H9 (cell line): Measurements from ENCODE around the gene C19orf73. TPM values are rescaled to one million over a fixed set of nuclear protein-coding genes. Genes with fewer than 3 reads are reported as not detected.
"Not testable (repeated sequence)": the region's sequence is repeated elsewhere in the genome, so short reads cannot be mapped to it uniquely, and the experiment has no call there.

ENCODE experiments used
- DNase-seq: peaks from one replicate; pipeline ENCODE4 v3.0.0-alpha.2; 2017
- H2AFZ ChIP-seq: one replicate; pipeline ENCODE4 v1.6.1; 2013; ENCODE audit warnings: mild to moderate bottlenecking, low read length, control low read depth, moderate library complexity
- H2AK5ac ChIP-seq: 2 replicates; pipeline ENCODE4 v1.6.1; 2013; ENCODE audit warnings: low read length, control low read depth, mixed read lengths; ENCODE audit not compliant: insufficient read length
- H2BK120ac ChIP-seq: one replicate; pipeline ENCODE4 v1.6.1; 2013; ENCODE audit warnings: low read depth, mild to moderate bottlenecking, low read length, control low read depth, inconsistent platforms; ENCODE audit not compliant: poor library complexity, severe bottlenecking
- H2BK12ac ChIP-seq: 2 replicates; pipeline ENCODE4 v1.6.1; 2013; ENCODE audit warnings: low read length, control low read depth, mixed read lengths, low read depth; ENCODE audit not compliant: insufficient read length
- H2BK15ac ChIP-seq: 2 replicates; pipeline ENCODE4 v1.6.1; 2013; ENCODE audit warnings: low read depth, low read length, control low read depth
- H2BK20ac ChIP-seq: one replicate; pipeline ENCODE4 v1.6.1; 2013; ENCODE audit warnings: low read depth, mild to moderate bottlenecking, low read length, control low read depth, inconsistent platforms; ENCODE audit not compliant: poor library complexity, severe bottlenecking
- H2BK5ac ChIP-seq: 2 replicates; pipeline ENCODE4 v1.6.1; 2013; ENCODE audit warnings: low read length, control low read depth, mixed read lengths; ENCODE audit not compliant: insufficient read length
- H3K14ac ChIP-seq: 2 replicates; pipeline ENCODE4 v1.6.1; 2013; ENCODE audit warnings: low read length, control low read depth; ENCODE audit not compliant: insufficient read depth
- H3K18ac ChIP-seq: 2 replicates; pipeline ENCODE4 v1.6.1; 2013; ENCODE audit warnings: low read depth, mild to moderate bottlenecking, mixed read lengths, low read length, control low read depth; ENCODE audit not compliant: insufficient read length
- H3K23ac ChIP-seq: 2 replicates; pipeline ENCODE4 v1.6.1; 2013; ENCODE audit warnings: low read length, control low read depth, mixed read lengths, low read depth; ENCODE audit not compliant: insufficient read length
- H3K23me2 ChIP-seq: 2 replicates; pipeline ENCODE4 v1.6.1; 2013; ENCODE audit warnings: low read depth, mild to moderate bottlenecking, mixed read lengths, low read length, control low read depth; ENCODE audit not compliant: insufficient read length, poor library complexity, severe bottlenecking
- H3K27ac ChIP-seq: 2 replicates; pipeline ENCODE4 v1.5.1; 2013; ENCODE audit warnings: low read length, control low read depth, mixed read lengths, low read depth; ENCODE audit not compliant: insufficient read length
- H3K27me3 ChIP-seq: 2 replicates; pipeline ENCODE4 v1.6.1; 2013; ENCODE audit warnings: low read length, control low read depth, inconsistent platforms; ENCODE audit not compliant: insufficient read depth
- H3K4ac ChIP-seq: 2 replicates; pipeline ENCODE4 v1.6.1; 2013; ENCODE audit warnings: low read depth, mild to moderate bottlenecking, control low read depth, inconsistent platforms, low read length, moderate library complexity
- H3K4me1 ChIP-seq: 2 replicates; pipeline ENCODE4 v1.6.1; 2013; ENCODE audit warnings: low read length, control low read depth, inconsistent platforms; ENCODE audit not compliant: insufficient read depth
- H3K4me2 ChIP-seq: 2 replicates; pipeline ENCODE4 v1.6.1; 2013; ENCODE audit warnings: low read length, control low read depth, mixed read lengths; ENCODE audit not compliant: insufficient read length, insufficient read depth
- H3K56ac ChIP-seq: 2 replicates; pipeline ENCODE4 v1.6.1; 2013; ENCODE audit warnings: low read depth, mild to moderate bottlenecking, mixed read lengths, low read length, control low read depth; ENCODE audit not compliant: insufficient read length
- H3K79me1 ChIP-seq: 2 replicates; pipeline ENCODE4 v1.6.1; 2013; ENCODE audit warnings: low read depth, mild to moderate bottlenecking, moderate library complexity, low read length, control low read depth, inconsistent platforms; ENCODE audit not compliant: insufficient read depth, poor library complexity, severe bottlenecking
- H3K79me2 ChIP-seq: 2 replicates; pipeline ENCODE4 v1.6.1; 2013; ENCODE audit warnings: low read length, control low read depth, inconsistent platforms; ENCODE audit not compliant: insufficient read depth
- H3K9ac ChIP-seq: 2 replicates; pipeline ENCODE4 v1.6.1; 2013; ENCODE audit warnings: low read length, control low read depth, mixed read lengths; ENCODE audit not compliant: insufficient read length; ENCODE audit errors: extremely low read depth
- H3K9me3 ChIP-seq: one replicate; pipeline ENCODE4 v1.6.1; 2013; ENCODE audit warnings: low read depth, low read length, inconsistent platforms; ENCODE audit not compliant: control insufficient read depth
- H3T11ph ChIP-seq: one replicate; pipeline ENCODE4 v1.6.1; 2013; ENCODE audit warnings: mild to moderate bottlenecking, low read length, control low read depth, inconsistent platforms
- H4K20me1 ChIP-seq: one replicate; pipeline ENCODE4 v1.6.1; 2013; ENCODE audit not compliant: control insufficient read depth, insufficient read length, insufficient read depth
- H4K5ac ChIP-seq: 2 replicates; pipeline ENCODE4 v1.6.1; 2013; ENCODE audit warnings: low read depth, mild to moderate bottlenecking, mixed read lengths, low read length, control low read depth; ENCODE audit not compliant: insufficient read length
- H4K8ac ChIP-seq: replicated peaks from 2 replicates; pipeline ENCODE4 v1.6.1; 2013; ENCODE audit warnings: low read length, control low read depth, mixed read lengths, low read depth; ENCODE audit not compliant: insufficient read length
- H4K91ac ChIP-seq: 2 replicates; pipeline ENCODE4 v1.6.1; 2013; ENCODE audit warnings: low read depth, mild to moderate bottlenecking, moderate library complexity, mixed read lengths, low read length, control low read depth; ENCODE audit not compliant: insufficient read length
- H3K27ac Mint-ChIP-seq, 3 experiments: 2 replicates in 2 of 3; 3 replicates in 1 of 3; pipeline ENCODE4 v1.8.0; 2020 to 2021; ENCODE audit warnings: mixed read lengths in 3 of 3, mild to moderate bottlenecking in 1 of 3, moderate library complexity in 1 of 3
- H3K27me3 Mint-ChIP-seq: 2 replicates; pipeline ENCODE4 v1.8.0; 2021; ENCODE audit warnings: low read depth, mild to moderate bottlenecking, moderate library complexity, mixed read lengths
- H3K36me3 Mint-ChIP-seq, 3 experiments: 2 replicates in 2 of 3; 3 replicates in 1 of 3; pipeline ENCODE4 v1.8.0; 2020 to 2021; ENCODE audit warnings: low read depth in 3 of 3, mixed read lengths in 3 of 3; ENCODE audit not compliant: insufficient read depth in 1 of 3
- H3K4me1 Mint-ChIP-seq, 2 experiments: 2 replicates each; pipeline ENCODE4 v1.8.0; 2020; ENCODE audit warnings: mixed read lengths in 2 of 2
- H3K4me3 Mint-ChIP-seq, 2 experiments: 2 replicates in 1 of 2; 3 replicates in 1 of 2; pipeline ENCODE4 v1.8.0; 2020 to 2021; ENCODE audit warnings: mild to moderate bottlenecking in 2 of 2, mixed read lengths in 2 of 2, moderate library complexity in 1 of 2
- H3K9me3 Mint-ChIP-seq, 2 experiments: 2 replicates in 1 of 2; 3 replicates in 1 of 2; pipeline ENCODE4 v1.8.0; 2020; ENCODE audit warnings: mild to moderate bottlenecking in 2 of 2, mixed read lengths in 2 of 2, moderate library complexity in 1 of 2
- CTCF ChIP-seq: fragments of 200-600 bp; sonication (generic); conservative IDR thresholded peaks from 3 replicates; pipeline ENCODE4 v1.8.0; 2021; ENCODE audit warnings: antibody characterized with exemption, mild to moderate bottlenecking
- WGBS: extraction: QIAGEN DNeasy Blood & Tissue Kit; methylation state at CpG from one replicate; pipeline ENCODE4 v1.1.7; 2013; ENCODE audit warnings: missing lambda C conversion rate, low lambda C conversion rate, mixed read lengths; ENCODE audit not compliant: insufficient read length; ENCODE audit errors: extremely low coverage; 5-methylcytosine and 5-hydroxymethylcytosine counted together
- total RNA-seq: library from RNA; stranded (reverse); gene quantifications from 2 replicates; pipeline ENCODE4 v1.2.1, GENCODE V29; 2021

Gene C19orf73
- total RNA-seq, 1 experiment from 2014 or later: 1.1 TPM

- no peak overlapping the region for H3K23ac ChIP-seq
- no peak overlapping the region for H3T11ph ChIP-seq
- 0 out of 3 replicates have a peak, but pooled peaks have one; percentile 12 for TF ChIP-seq CTCF
- H3K27me3 ChIP-seq: no peaks in the 10 kb centered on the region
- H3K27ac ChIP-seq: no peak overlapping the region
- no peak overlapping the region for H4K8ac ChIP-seq
- H3K23me2 ChIP-seq: peaks cover 8% of the 10 kb centered on the region
- no peak overlapping the region for H4K91ac ChIP-seq
- H2BK12ac ChIP-seq: no peak overlapping the region
- no peak overlapping the region for H3K4ac ChIP-seq
- Mint-ChIP-seq H3K4me3 (peak overlapping the region; percentile 69 to 92), H3K4me1 (peaks cover 21 to 34% of the 10 kb centered on the region in 2 experiments), H3K36me3 (peaks cover 6 to 13% (median 9%) of the 10 kb centered on the region in 3 experiments; a peak in 5 of 7 replicates), H3K9me3 (no peaks in the 10 kb centered on the region), H3K27ac (peak overlapping the region; percentile 82 to 95 (median 93); a peak in 5 of 7 replicates), H3K27me3 (peaks cover 8% of the 10 kb centered on the region)
- WGBS: no CpG with 5 or more reads among the region's 63 CpGs
- no peaks in the 10 kb centered on the region for H3K9me3 ChIP-seq
- H4K20me1 ChIP-seq: no peaks in the 10 kb centered on the region
- H2BK20ac ChIP-seq: no peak overlapping the region
- no peak overlapping the region for H2BK120ac ChIP-seq
- H3K79me1 ChIP-seq: no peaks in the 10 kb centered on the region
- no peaks in the 10 kb centered on the region for H3K79me2 ChIP-seq
- H2BK5ac ChIP-seq: no peak overlapping the region
- H3K14ac ChIP-seq: peak overlapping the region; percentile 65; the same call in 1 of the 2 replicates
- peak overlapping the region; percentile 87 for H3K18ac ChIP-seq
- peak; percentile 97 for DNase-seq
- H2BK15ac ChIP-seq: no peak overlapping the region
- H3K4me1 ChIP-seq: peaks cover 4% of the 10 kb centered on the region; the same call in 1 of the 2 replicates
- H3K9ac ChIP-seq: no peak overlapping the region
- H3K56ac ChIP-seq: no peak overlapping the region
- H2AFZ ChIP-seq: peak overlapping the region; percentile 57
- H3K4me2 ChIP-seq: peak overlapping the region; percentile 67
- no peak overlapping the region for H4K5ac ChIP-seq
- H2AK5ac ChIP-seq: no peak overlapping the region
Observed at GRCh38 chr19:49127674-49128544, 9.0 kb upstream of the C19orf73 start.

GRCh38 chr19:49127225-49127624, 8.3 kb upstream of the C19orf73 start:
- H3K23me2 ChIP-seq, H3T11ph ChIP-seq, H3K27me3 ChIP-seq, H3K4me1 ChIP-seq, H3K27ac Mint-ChIP-seq, H3K56ac ChIP-seq, H2AK5ac ChIP-seq, H2BK12ac ChIP-seq, H3K79me1 ChIP-seq, H2BK20ac ChIP-seq, H4K20me1 ChIP-seq, H3K27ac ChIP-seq, H4K5ac ChIP-seq, H3K4ac ChIP-seq, H2BK120ac ChIP-seq, DNase-seq, H2BK15ac ChIP-seq, H2AFZ ChIP-seq, H3K23ac ChIP-seq, H3K14ac ChIP-seq, H4K91ac ChIP-seq, H4K8ac ChIP-seq, H3K9ac ChIP-seq, H3K18ac ChIP-seq, H3K79me2 ChIP-seq, H3K9me3 Mint-ChIP-seq, H3K9me3 ChIP-seq, H2BK5ac ChIP-seq: not testable (repeated sequence)
- Mint-ChIP-seq H3K27me3 (peaks cover 14% of the 10 kb centered on the region), H3K4me3 (peak overlapping the region in 1 of 2 experiments; percentile 92; a peak in 2 of 5 replicates), H3K4me1 (peaks cover 18 to 29% of the 10 kb centered on the region in 2 experiments), H3K36me3 (peaks cover 6 to 13% (median 7%) of the 10 kb centered on the region in 3 experiments; a peak in 5 of 7 replicates)
- peak overlapping the region; percentile 67 for H3K4me2 ChIP-seq
- WGBS: no CpG with 5 or more reads among the region's 12 CpGs
